Endothelial cell (in vitro differentiated cells): ENCODE measurements around the gene TBC1D8B. TPM values are rescaled to one million over a fixed set of nuclear protein-coding genes. Genes with fewer than 3 reads are reported as not detected.

ENCODE experiments used
- DNase-seq: peaks from one replicate; pipeline ENCODE4 v3.0.0; 2021; ENCODE audit warnings: low spot score
- H3K27ac Mint-ChIP-seq: one replicate; pipeline ENCODE4 v1.8.0; 2021; ENCODE audit warnings: mixed read lengths, inconsistent platforms; ENCODE audit not compliant: unreplicated experiment
- H3K27me3 Mint-ChIP-seq: one replicate; pipeline ENCODE4 v1.8.0; 2021; ENCODE audit warnings: mild to moderate bottlenecking, moderate library complexity, mixed read lengths, inconsistent platforms; ENCODE audit not compliant: unreplicated experiment
- H3K36me3 Mint-ChIP-seq: one replicate; pipeline ENCODE4 v1.8.0; 2021; ENCODE audit warnings: mild to moderate bottlenecking, low read depth, mixed read lengths, inconsistent platforms; ENCODE audit not compliant: unreplicated experiment
- H3K4me1 Mint-ChIP-seq: one replicate; pipeline ENCODE4 v1.8.0; 2021; ENCODE audit warnings: mild to moderate bottlenecking, mixed read lengths, inconsistent platforms; ENCODE audit not compliant: unreplicated experiment
- H3K4me3 Mint-ChIP-seq: one replicate; pipeline ENCODE4 v1.8.0; 2021; ENCODE audit warnings: mild to moderate bottlenecking, mixed read lengths, inconsistent platforms; ENCODE audit not compliant: unreplicated experiment
- H3K9me3 Mint-ChIP-seq: one replicate; pipeline ENCODE4 v1.8.0; 2021; ENCODE audit warnings: mixed read lengths, inconsistent platforms; ENCODE audit not compliant: unreplicated experiment
- CTCF ChIP-seq: fragments of 200-600 bp; sonication (generic); IDR thresholded peaks from one replicate; pipeline ENCODE4 v1.5.0; 2021; ENCODE audit warnings: antibody characterized with exemption; ENCODE audit not compliant: unreplicated experiment
- total RNA-seq: library from RNA; stranded (reverse); fragmentation: NEBNext Ultra II Directional; extraction: Animal tissue kit (Norgen Biotek cat#: 25700); gene quantifications from one replicate; pipeline ENCODE4 v1.2.1, GENCODE V29; 2021; ENCODE audit not compliant: unreplicated experiment

Gene TBC1D8B
- total RNA-seq, 1 donor from 2014 or later = 3.6 TPM

- no peak overlapping the region for H3K27ac Mint-ChIP-seq
- DNase-seq = no peak
- no peaks in the 10 kb centered on the region for H3K9me3 Mint-ChIP-seq
- peaks cover 2% of the 10 kb centered on the region for H3K27me3 Mint-ChIP-seq
- peaks cover 7% of the 10 kb centered on the region for H3K4me1 Mint-ChIP-seq
- no peak for TF ChIP-seq CTCF
- H3K4me3 Mint-ChIP-seq = no peak overlapping the region
- H3K36me3 Mint-ChIP-seq = no peaks in the 10 kb centered on the region
Observed at GRCh38 chrX:106902684-106903083, 100.2 kb downstream of the TBC1D8B start.

GRCh38 chrX:106903291-106903824 lies 100.9 kb downstream of the TBC1D8B start, which contains the start of gene RIPPLY1:
RIPPLY1 (minus strand) TSS chrX:106903341; CDS start chrX:106903287, 54 bp downstream.
- Mint-ChIP-seq H3K36me3 (no peaks in the 10 kb centered on the region), H3K4me1 (peaks cover 7% of the 10 kb centered on the region), H3K9me3 (no peaks in the 10 kb centered on the region)

GRCh38 chrX:106903856-106904528 lies 101.5 kb downstream of the TBC1D8B start:
- Mint-ChIP-seq H3K4me1 (peaks cover 7% of the 10 kb centered on the region), H3K4me3 (no peak overlapping the region), H3K9me3 (no peaks in the 10 kb centered on the region), H3K36me3 (no peaks in the 10 kb centered on the region), H3K27ac (no peak overlapping the region), H3K27me3 (peaks cover 4% of the 10 kb centered on the region)
- no peak for DNase-seq
- no peak for TF ChIP-seq CTCF

More at GRCh38 chrX:106903291-106903824, 100.9 kb downstream of the TBC1D8B start, which contains the start of gene RIPPLY1:
- no peak within 1 kb of the TSS for H3K27ac Mint-ChIP-seq
- no peak for DNase-seq
- no peak within 1 kb of the TSS for H3K4me3 Mint-ChIP-seq
- peaks cover 2% of the 10 kb centered on the region for H3K27me3 Mint-ChIP-seq
- TF ChIP-seq CTCF = no peak

GRCh38 chrX:106905064-106905708 lies 102.7 kb downstream of the TBC1D8B start:
- Mint-ChIP-seq H3K36me3 (no peaks in the 10 kb centered on the region), H3K9me3 (no peaks in the 10 kb centered on the region), H3K27ac (no peak overlapping the region), H3K27me3 (peaks cover 4% of the 10 kb centered on the region), H3K4me3 (no peak overlapping the region), H3K4me1 (peaks cover 7% of the 10 kb centered on the region)
- TF ChIP-seq CTCF = no peak
- DNase-seq = no peak

- Mint-ChIP-seq H3K27ac (no peak overlapping the region), H3K27me3 (peaks cover 3% of the 10 kb centered on the region), H3K36me3 (no peaks in the 10 kb centered on the region), H3K9me3 (no peaks in the 10 kb centered on the region), H3K4me1 (peaks cover 7% of the 10 kb centered on the region), H3K4me3 (no peak overlapping the region)
- TF ChIP-seq CTCF = no peak
- DNase-seq = no peak
Observed at GRCh38 chrX:106906361-106906760, 103.9 kb downstream of the TBC1D8B start.
